ENCODE data around the gene ELOVL5. TPM values are rescaled to one million over a fixed set of nuclear protein-coding genes. Genes with fewer than 3 reads are reported as not detected.

Gene ELOVL5
- total and polyA plus RNA-seq, 4 donors, result 22.8 to 75.5 (median 46.0) TPM

DNA sequence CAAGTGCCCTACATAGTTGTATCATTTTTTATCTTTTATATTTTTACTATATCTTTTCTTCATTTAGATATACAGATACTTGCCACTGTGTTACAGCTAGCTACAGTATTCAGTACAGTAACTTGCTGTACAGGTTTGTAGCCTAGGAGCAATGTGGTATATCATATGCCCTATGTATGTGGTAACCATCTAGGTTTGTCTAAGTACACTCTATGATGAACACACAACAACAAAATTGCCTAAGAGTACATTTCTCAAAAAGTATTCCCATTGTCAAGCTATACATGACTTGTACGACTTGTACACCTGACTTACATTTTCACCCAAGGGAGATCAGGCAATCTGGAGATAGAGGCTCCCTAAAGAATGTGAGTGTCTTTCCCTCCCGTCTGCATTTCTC, 8.2 kb downstream of the ELOVL5 start:
- Histone ChIP-seq H3K27ac (ENCODE audit: low read depth in 1 of 2, low read length in 2 of 2) (no peak overlapping the region), H3K4me3 (ENCODE audit: low read length in 2 of 2) (no peak overlapping the region), H3K9me3 (ENCODE audit: control insufficient read depth, low read length) (no peaks in the 10 kb centered on the region), H3K27me3 (ENCODE audit: control insufficient read depth in 1 of 2, insufficient read depth in 2 of 2, low read length in 1 of 2) (no peaks in the 10 kb centered on the region), H3K36me3 (ENCODE audit: control insufficient read depth in 1 of 2, insufficient read depth in 2 of 2, low read length in 1 of 2) (no peaks in the 10 kb centered on the region), H3K4me1 (ENCODE audit: control insufficient read depth in 1 of 2, insufficient read depth in 2 of 2, low read length in 2 of 2) (peaks cover 0 to 3% of the 10 kb centered on the region in 2 donors)
- DNase-seq (no peak), ATAC-seq (ENCODE audit: low FRiP score) (no peak)
- WGBS, 2 donors, result 89 to 98% methylated on average over 2 of the region's 2 CpGs
- intact Hi-C loops (cut with DNase I), result no loop called here

DNA sequence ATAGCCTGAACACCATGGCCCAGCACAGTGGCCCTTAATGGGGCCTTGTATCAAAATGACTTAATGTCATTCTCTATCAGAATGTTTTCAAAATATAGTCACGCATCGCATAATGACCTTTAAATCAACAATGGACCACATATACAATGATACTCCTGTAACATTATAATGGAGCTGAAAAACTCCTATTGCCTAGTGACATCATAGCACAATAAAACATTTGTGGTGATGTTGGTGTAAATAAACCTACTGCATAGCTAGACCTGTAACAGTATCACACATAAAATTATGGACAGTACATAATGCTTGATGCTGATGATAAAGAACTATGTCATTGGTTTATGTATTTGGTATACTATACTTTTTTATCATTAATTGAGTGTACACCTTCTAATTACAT, 9.3 kb downstream of the ELOVL5 start:
- no peaks in the 10 kb centered on the region for H3K9me3 ChIP-seq (ENCODE audit: control insufficient read depth, low read length)
- 95 to 96% methylated on average over 2 of the region's 2 CpGs for WGBS, 2 donors
- peaks cover 0 to 3% of the 10 kb centered on the region in 2 donors for H3K4me1 ChIP-seq (ENCODE audit: control insufficient read depth in 1 of 2, insufficient read depth in 2 of 2, low read length in 2 of 2)
- intact Hi-C loops (cut with DNase I), result no loop called here
- ATAC-seq (ENCODE audit: low FRiP score) (no peak), DNase-seq (no peak)
- no peak overlapping the region for H3K27ac ChIP-seq (ENCODE audit: low read depth in 1 of 2, low read length in 2 of 2)
- no peaks in the 10 kb centered on the region for H3K36me3 ChIP-seq (ENCODE audit: control insufficient read depth in 1 of 2, insufficient read depth in 2 of 2, low read length in 1 of 2)
- no peak overlapping the region for H3K4me3 ChIP-seq (ENCODE audit: low read length in 2 of 2)
- no peaks in the 10 kb centered on the region for H3K27me3 ChIP-seq (ENCODE audit: control insufficient read depth in 1 of 2, insufficient read depth in 2 of 2, low read length in 1 of 2)

DNA sequence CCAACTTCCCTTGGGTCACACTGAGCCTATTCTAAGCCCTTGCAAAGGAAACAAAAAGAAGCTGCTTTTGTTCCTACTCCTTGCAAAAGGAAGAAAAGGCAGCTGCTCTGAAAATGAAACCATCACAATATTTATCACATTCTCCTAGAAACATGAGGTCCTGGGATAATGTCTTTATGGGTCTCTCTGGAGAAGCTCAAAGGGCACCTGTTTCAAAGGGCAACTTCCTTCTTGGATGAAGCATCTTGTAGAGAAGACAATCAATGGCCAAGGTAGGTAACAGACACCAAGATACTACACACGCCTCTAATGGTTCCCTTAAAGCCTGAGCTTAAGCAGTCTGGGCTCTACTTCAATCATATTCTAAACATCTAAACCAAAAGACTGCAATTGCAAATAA, 10.4 kb downstream of the ELOVL5 start:
- H3K9me3 ChIP-seq (ENCODE audit: control insufficient read depth, low read length), result no peaks in the 10 kb centered on the region
- H3K36me3 ChIP-seq (ENCODE audit: control insufficient read depth in 1 of 2, insufficient read depth in 2 of 2, low read length in 1 of 2), result no peaks in the 10 kb centered on the region
- H3K27ac ChIP-seq (ENCODE audit: low read depth in 1 of 2, low read length in 2 of 2), result no peak overlapping the region
- DNase-seq, result no peak
- WGBS, 2 donors, result 88 to 97% methylated on average over 1 of the region's 1 CpG
- intact Hi-C loops (cut with DNase I), result no loop called here
- H3K27me3 ChIP-seq (ENCODE audit: control insufficient read depth in 1 of 2, insufficient read depth in 2 of 2, low read length in 1 of 2), result no peaks in the 10 kb centered on the region
- H3K4me1 ChIP-seq (ENCODE audit: control insufficient read depth in 1 of 2, insufficient read depth in 2 of 2, low read length in 2 of 2), result peaks cover 0 to 2% of the 10 kb centered on the region in 2 donors
- H3K4me3 ChIP-seq (ENCODE audit: low read length in 2 of 2), result no peak overlapping the region
- no peak for ATAC-seq (ENCODE audit: low FRiP score)

DNA sequence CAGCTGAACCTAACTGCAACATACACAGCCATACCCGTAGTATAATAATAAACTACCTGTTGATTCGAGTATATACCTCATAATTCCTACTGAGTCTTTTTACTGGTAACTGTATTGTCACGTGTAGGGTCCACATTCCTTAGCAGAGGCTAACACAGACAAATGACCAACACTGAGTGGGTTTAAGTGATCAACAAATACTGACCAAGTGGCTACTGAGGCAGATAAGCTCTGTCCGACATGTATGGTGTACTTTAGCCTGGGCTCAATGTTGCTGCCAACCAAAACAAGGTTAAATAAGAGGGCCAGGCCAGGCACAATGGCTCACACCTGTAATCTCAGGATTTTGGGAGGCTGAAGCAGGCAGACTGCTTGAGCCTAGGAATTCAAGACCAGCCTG, 12.7 kb downstream of the ELOVL5 start:
- Histone ChIP-seq H3K4me3 (ENCODE audit: low read length in 2 of 2) (no peak overlapping the region), H3K27ac (ENCODE audit: low read depth in 1 of 2, low read length in 2 of 2) (no peak overlapping the region), H3K9me3 (ENCODE audit: control insufficient read depth, low read length) (no peaks in the 10 kb centered on the region), H3K4me1 (ENCODE audit: control insufficient read depth in 1 of 2, insufficient read depth in 2 of 2, low read length in 2 of 2) (no peaks in the 10 kb centered on the region), H3K36me3 (ENCODE audit: control insufficient read depth in 1 of 2, insufficient read depth in 2 of 2, low read length in 1 of 2) (no peaks in the 10 kb centered on the region), H3K27me3 (ENCODE audit: control insufficient read depth in 1 of 2, insufficient read depth in 2 of 2, low read length in 1 of 2) (no peaks in the 10 kb centered on the region)
- intact Hi-C loops (cut with DNase I), result no loop called here
- ATAC-seq (ENCODE audit: low FRiP score) (no peak), DNase-seq (no peak)
- 70 to 71% methylated on average over 4 of the region's 4 CpGs for WGBS, 2 donors

DNA sequence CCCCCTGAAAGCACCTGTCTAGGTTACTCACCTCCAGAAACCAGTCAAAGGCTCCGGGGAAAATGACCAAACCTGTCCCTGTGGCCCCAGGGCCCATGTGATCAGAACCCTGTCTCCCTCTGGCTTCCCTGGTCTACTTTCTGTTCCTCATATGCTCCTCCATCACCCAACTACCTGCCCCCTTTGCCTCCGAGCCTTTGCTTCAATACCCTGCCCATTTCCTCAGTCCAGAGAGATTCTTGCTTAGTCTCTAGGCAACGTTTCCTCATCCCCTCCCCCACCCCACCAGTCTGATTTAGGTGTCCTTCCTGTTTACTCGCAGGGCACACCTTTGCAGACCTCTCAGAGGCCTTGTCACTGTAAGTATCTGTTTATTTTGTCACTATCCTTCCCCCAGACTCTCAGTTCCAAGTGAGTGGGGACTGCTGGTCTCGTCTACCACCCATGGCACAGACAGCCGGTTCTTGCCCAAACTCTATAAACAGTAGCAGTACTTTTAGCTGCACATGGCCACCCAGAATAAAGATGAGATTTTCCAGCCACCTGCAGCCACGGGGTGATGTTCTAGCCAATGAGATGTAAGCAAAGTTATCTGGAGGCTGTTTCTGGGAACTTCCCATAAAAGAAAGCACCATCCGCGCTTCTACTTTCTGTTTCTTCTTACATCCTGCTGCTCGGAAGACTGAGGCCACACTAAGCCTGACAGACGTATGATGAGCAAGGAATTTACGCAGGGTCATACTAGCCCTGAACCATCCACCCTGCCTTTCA, 13.3 kb downstream of the ELOVL5 start:
- H3K4me1 ChIP-seq (ENCODE audit: control insufficient read depth in 1 of 2, insufficient read depth in 2 of 2, low read length in 2 of 2), result no peaks in the 10 kb centered on the region
- no peak overlapping the region for H3K27ac ChIP-seq (ENCODE audit: low read depth in 1 of 2, low read length in 2 of 2)
- no peak overlapping the region for H3K4me3 ChIP-seq (ENCODE audit: low read length in 2 of 2)
- no peaks in the 10 kb centered on the region for H3K9me3 ChIP-seq (ENCODE audit: control insufficient read depth, low read length)
- peak; percentile 44 for ATAC-seq (ENCODE audit: low FRiP score)
- intact Hi-C loops (cut with DNase I), result no loop called here
- H3K36me3 ChIP-seq (ENCODE audit: control insufficient read depth in 1 of 2, insufficient read depth in 2 of 2, low read length in 1 of 2), result no peaks in the 10 kb centered on the region
- DNase-seq, result no peak
- 76 to 83% methylated on average over 12 of the region's 12 CpGs for WGBS, 2 donors
- no peaks in the 10 kb centered on the region for H3K27me3 ChIP-seq (ENCODE audit: control insufficient read depth in 1 of 2, insufficient read depth in 2 of 2, low read length in 1 of 2)

DNA sequence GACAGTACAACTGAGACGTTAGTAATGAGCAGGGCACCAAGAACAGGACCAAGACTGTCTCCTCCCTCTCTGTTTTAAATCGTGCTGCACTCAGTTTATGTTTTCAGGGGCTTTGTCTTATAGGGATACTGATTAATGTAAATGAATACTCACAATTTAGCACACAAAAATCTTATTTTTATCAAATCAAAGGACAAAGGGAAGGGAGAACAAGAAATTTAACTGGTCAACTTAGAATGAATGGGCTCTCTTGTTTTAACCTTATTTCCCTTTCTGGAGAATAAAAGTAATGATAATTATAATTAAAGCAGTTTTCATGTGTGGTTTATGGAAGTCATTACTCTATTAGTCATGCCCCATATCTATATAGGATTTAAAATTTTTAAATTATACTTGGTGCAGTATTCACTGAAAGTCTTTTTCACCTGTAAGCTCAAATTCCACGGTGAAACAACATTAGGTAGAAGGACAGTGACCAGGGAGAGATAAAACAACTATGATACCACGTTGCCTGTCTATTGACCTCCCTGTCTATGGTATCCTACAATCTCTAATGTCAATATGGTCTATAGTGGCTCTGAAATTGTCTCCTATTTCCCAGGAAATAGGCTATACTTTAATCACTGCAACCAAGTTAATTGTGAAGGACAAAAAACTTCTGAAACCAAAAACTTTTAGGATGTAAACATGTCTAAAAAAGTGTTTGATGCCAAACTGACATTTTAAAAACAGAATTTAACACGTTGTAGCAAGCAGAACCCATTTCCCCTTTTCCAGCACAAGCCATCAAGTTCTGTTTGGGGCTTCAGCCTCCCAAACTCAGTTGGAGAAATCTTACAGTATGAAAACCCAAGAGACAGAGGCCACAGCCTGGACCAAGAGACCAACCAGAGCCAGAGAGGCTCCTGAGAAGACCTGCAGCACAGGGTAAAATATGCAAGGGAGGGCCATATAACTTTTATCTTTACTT, 15.0 kb downstream of the ELOVL5 start:
- no peak for DNase-seq
- Histone ChIP-seq H3K9me3 (ENCODE audit: control insufficient read depth, low read length) (no peaks in the 10 kb centered on the region), H3K27ac (ENCODE audit: low read depth in 1 of 2, low read length in 2 of 2) (no peak overlapping the region), H3K36me3 (ENCODE audit: control insufficient read depth in 1 of 2, insufficient read depth in 2 of 2, low read length in 1 of 2) (no peaks in the 10 kb centered on the region), H3K4me3 (ENCODE audit: low read length in 2 of 2) (no peak overlapping the region), H3K4me1 (ENCODE audit: control insufficient read depth in 1 of 2, insufficient read depth in 2 of 2, low read length in 2 of 2) (peaks cover 1 to 2% of the 10 kb centered on the region in 2 donors), H3K27me3 (ENCODE audit: control insufficient read depth in 1 of 2, insufficient read depth in 2 of 2, low read length in 1 of 2) (no peaks in the 10 kb centered on the region)
- intact Hi-C loops (cut with DNase I), result no loop called here
- no peak for ATAC-seq (ENCODE audit: low FRiP score)
- WGBS, 2 donors, result 62% methylated on average over 5 of the region's 5 CpGs

DNA sequence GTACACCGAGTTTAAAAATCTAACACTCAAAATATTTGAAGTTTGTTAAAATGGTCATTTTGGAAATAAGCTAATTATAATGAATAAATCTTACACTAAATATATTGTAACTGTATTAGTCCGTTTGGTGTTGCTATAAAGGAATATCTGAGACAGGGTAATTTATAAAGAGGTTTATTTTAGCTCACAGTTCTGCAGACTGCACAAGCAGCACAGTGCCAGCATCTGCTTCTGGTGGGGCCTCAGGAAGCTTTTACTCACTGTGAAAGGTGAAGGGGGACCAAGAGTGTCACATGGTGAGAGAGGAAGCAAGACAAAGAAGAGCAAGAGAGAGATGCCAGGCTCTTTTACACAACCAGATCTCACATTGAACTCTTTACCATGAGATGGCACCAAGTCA, 17.1 kb downstream of the ELOVL5 start:
- H3K27ac ChIP-seq (ENCODE audit: low read depth in 1 of 2, low read length in 2 of 2), result no peak overlapping the region
- H3K4me3 ChIP-seq (ENCODE audit: low read length in 2 of 2), result no peak overlapping the region
- peaks cover 5 to 10% of the 10 kb centered on the region in 2 donors for H3K4me1 ChIP-seq (ENCODE audit: control insufficient read depth in 1 of 2, insufficient read depth in 2 of 2, low read length in 2 of 2)
- intact Hi-C loops (cut with DNase I), result no loop called here
- ATAC-seq (ENCODE audit: low FRiP score), result no peak
- no peaks in the 10 kb centered on the region for H3K27me3 ChIP-seq (ENCODE audit: control insufficient read depth in 1 of 2, insufficient read depth in 2 of 2, low read length in 1 of 2)
- 78 to 81% methylated on average over 2 of the region's 2 CpGs for WGBS, 2 donors
- H3K9me3 ChIP-seq (ENCODE audit: control insufficient read depth, low read length), result no peaks in the 10 kb centered on the region
- DNase-seq, result no peak
- H3K36me3 ChIP-seq (ENCODE audit: control insufficient read depth in 1 of 2, insufficient read depth in 2 of 2, low read length in 1 of 2), result no peaks in the 10 kb centered on the region

DNA sequence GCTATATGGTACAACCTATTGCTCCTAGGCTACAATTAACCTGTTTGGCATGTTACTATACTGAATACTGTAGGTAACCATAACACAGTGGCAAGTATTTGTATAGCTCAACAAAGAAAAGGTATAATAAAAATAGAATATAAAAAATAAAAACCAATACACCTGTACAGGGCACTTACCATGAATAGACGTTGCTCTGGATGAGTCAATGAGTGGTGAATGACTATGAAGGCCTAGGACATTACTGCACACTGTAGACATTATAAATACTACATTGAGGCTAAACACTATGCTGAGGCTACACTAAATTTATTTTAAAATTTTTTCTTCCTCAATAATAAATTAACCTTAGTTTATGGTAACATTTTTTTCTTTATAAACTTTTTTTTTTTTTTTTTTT, 18.6 kb downstream of the ELOVL5 start:
- H3K4me1 ChIP-seq (ENCODE audit: control insufficient read depth in 1 of 2, insufficient read depth in 2 of 2, low read length in 2 of 2), result peaks cover 5 to 13% of the 10 kb centered on the region in 2 donors
- no peaks in the 10 kb centered on the region for H3K27me3 ChIP-seq (ENCODE audit: control insufficient read depth in 1 of 2, insufficient read depth in 2 of 2, low read length in 1 of 2)
- intact Hi-C loops (cut with DNase I), result no loop called here
- no peaks in the 10 kb centered on the region for H3K36me3 ChIP-seq (ENCODE audit: control insufficient read depth in 1 of 2, insufficient read depth in 2 of 2, low read length in 1 of 2)
- no peak for ATAC-seq (ENCODE audit: low FRiP score)
- H3K27ac ChIP-seq (ENCODE audit: low read depth in 1 of 2, low read length in 2 of 2), result no peak overlapping the region
- WGBS, 2 donors, result 84 to 89% methylated on average over 1 of the region's 1 CpG
- DNase-seq, result no peak
- no peaks in the 10 kb centered on the region for H3K9me3 ChIP-seq (ENCODE audit: control insufficient read depth, low read length)
- H3K4me3 ChIP-seq (ENCODE audit: low read length in 2 of 2), result no peak overlapping the region

Data from aorta (tissue), 5 donors.